GM04504 (cell line): ENCODE results near the gene THSD4.
"Not testable (repeated sequence)": the region's sequence is repeated elsewhere in the genome, so short reads cannot be mapped to it uniquely, and the experiment has no call there.

Source experiments
- DNase-seq: peaks from one replicate; pipeline ENCODE4 v3.0.0-alpha.2; 2012; ENCODE audit warnings: low read depth

The THSD4 gene

GRCh38 chr15:71386448-71387236 lies 271.4 kb downstream of the THSD4 start:
- no peak for DNase-seq

DNA sequence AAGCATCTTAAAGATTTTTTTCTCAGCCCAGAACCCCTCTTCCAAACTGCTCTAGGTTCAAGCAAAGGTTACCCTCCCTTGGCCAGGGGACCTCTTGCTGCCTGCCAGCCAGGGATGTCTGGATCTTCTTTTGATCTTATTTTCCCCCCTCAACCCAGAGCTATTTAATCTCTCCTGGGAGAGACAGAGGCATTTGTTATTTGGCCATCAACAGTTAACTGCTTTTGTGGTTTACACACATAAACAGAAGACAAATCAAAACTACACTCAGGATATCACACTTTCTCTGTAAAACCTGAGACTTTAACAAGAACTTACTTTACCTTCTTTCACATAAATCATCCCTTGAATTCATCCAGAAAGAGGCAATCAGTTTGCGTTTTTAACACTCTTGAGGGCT lies 272.5 kb downstream of the THSD4 start:
- DNase-seq, result no peak

GRCh38 chr15:71390096-71390495 lies 274.8 kb downstream of the THSD4 start:
- DNase-seq, result no peak

DNA sequence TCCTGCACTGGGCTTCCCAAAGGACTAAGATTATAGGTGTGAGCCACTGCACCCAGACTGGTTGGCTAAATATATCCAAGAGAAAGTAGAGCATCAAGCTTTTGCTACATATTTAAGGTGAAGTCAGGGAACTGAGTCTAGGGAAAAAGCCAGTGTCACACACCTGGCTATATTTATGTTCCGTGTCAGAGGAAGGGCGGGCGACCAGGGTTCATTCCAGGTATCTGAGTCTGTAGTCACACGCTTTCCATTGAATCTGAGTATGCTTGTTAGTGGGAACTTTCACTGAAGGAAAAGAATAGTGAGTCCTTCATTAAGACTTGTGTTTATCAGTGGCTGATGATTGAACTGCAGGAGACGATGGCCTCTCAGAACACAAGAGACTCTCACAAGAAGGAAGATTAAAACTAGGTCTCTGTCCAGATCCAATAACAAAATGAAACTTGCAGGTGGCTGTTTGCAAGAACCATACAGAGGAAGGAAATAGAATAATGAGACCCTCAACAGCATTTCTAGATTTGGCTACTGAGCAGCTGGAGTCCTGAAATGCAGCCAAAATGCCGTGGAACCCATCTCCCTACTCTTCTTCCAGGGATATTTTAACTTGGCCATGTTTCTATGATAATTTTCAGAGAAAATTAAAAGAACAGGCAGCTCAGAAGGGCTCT lies 276.3 kb downstream of the THSD4 start:
- DNase-seq, result no peak

- DNase-seq, result no peak
Observed at GRCh38 chr15:71392861-71393283, 277.6 kb downstream of the THSD4 start.

- no peak for DNase-seq
Observed at GRCh38 chr15:71393383-71393782, 278.1 kb downstream of the THSD4 start.

DNA sequence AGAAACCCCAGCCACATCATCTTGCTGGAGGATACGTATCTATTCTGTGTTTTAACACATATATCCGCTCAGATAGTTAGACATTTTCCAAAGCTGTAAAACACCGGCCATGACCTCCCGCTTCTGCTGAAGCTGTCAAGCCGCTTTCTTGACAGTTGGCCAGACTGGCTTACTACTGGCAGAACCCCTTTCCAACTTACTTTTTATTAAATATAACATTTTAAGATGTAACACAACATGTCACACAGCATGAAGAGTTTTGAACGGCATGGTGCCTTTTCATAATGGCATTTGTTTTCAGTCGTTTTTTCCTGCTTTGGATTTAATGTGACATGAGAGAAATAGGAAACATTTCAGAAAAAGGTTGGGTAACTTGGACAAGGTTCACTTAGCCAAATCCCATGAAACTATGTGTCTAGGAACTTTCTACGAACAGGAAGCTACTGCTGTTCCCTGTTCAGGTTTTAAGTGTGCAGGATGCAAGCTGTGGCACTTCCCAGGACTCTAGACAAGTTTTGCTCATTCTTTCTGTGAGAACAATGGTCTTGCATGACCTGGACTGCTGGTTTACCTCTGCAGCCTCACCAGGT lies 281.4 kb downstream of the THSD4 start:
- DNase-seq, result no peak

- no peak for DNase-seq
Observed at GRCh38 chr15:71397377-71397776, 282.1 kb downstream of the THSD4 start.

- DNase-seq, result no peak
Observed at GRCh38 chr15:71400294-71400693, 285.0 kb downstream of the THSD4 start.

DNA sequence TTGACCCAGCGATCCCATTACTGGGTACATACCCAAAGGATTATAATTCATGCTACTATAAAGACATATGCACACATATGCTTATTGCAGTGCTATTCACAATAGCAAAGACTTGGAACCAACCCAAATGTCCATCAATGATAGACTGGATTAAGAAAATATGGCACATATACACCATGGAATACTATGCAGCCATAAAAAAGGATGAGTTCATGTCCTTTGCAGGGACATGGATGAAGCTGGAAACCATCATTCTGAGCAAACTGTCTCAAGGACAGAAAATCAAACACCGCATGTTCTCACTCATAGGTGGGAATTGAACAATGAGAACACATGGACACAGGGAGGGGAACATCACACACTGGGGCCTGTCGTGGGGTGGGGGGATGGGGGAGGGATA lies 286.5 kb downstream of the THSD4 start:
- DNase-seq, result not testable (repeated sequence)

GRCh38 chr15:71409541-71409940 lies 294.3 kb downstream of the THSD4 start:
- no peak for DNase-seq

- DNase-seq, result no peak
Observed at GRCh38 chr15:71410347-71410746, 295.1 kb downstream of the THSD4 start.

- DNase-seq, result peak; percentile 17
Observed at GRCh38 chr15:71411538-71412482, 296.5 kb downstream of the THSD4 start.

- no peak for DNase-seq
Observed at GRCh38 chr15:71413419-71413818, 298.1 kb downstream of the THSD4 start.

DNA sequence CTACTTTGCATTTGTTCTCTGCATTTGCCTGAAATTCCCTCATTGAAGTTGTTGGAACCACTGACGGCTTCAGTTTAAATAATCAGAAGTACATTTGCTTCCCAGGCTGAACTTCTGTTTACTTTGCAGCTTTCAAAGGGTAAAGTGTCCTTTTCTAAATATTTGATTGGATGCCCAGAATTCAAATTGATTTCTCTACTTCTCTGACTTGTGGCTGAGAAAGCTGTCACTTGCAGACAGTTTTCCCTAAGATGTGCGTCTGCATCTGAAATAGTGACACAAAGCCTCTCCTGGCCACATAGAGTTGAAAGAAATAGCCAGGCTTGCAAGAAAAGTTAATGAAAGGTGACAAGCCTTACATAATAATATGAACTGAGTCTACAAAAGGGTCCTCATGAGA lies 299.6 kb downstream of the THSD4 start:
- DNase-seq, result no peak

GRCh38 chr15:71422530-71423259 lies 307.4 kb downstream of the THSD4 start:
- DNase-seq, result no peak

DNA sequence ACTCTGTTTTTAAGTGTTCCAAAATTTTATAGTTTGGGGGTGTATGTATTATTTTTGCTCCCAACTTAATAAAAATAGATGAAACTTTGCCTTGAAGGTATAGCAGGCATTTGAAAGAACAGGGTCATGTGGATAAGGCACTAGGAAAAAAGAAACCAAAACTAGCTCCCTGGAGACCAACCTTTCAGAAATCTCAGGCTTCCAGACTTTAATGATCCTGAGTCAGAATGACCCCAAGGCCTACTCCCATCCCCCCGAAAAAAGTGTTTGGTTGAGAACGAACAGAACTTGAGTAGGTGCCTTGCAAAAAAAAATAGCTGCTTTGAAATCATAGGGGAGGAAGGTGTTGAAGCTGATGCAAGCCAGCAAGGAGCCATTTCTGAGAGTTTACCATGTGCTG lies 309.5 kb downstream of the THSD4 start:
- no peak for DNase-seq

DNA sequence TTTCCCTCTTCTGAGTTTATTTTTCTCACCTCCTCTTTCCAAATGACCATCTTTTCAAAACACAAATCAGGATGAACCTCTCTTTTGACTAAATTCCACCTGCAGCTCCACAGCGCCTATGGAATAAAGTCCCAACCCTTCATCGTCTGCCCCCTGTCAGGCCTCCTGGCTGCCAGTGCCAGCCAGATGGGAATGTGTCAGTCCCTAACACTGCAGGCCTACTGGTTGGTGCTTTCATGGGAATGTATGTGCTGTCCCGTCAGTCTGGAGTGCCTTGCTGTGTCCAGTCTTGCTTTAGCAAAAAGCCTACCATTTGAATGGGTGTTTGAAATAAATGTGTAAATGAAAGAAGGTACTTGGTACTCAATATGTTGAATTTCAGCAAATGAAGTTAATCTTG lies 310.1 kb downstream of the THSD4 start:
- DNase-seq, result no peak

DNA sequence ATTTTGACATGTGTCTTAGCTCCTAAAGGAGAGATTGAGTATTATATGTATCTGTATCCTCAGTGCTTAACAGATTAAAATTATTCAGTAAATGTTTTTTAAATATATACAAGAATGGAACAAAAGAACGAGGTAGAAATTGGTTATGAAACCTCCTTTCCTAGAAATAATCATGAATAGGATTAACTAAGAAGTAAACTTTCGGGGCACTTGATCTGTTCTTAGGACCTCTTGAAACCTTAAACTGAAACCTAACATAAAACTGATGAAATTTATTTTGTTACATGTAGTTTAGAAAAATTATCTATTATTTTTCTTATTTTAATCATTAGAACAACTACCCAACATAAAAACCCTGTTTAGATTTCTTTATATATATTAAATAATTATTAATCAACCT lies 311.5 kb downstream of the THSD4 start:
- no peak for DNase-seq

- no peak for DNase-seq
Observed at GRCh38 chr15:71430782-71431181, 315.5 kb downstream of the THSD4 start.
